Activated CD8-positive, alpha-beta T cell treated with anti-CD3 and anti-CD28 coated beads for 36 hours (primary cell): Measurements from ENCODE around the gene ATXN7L1. TPM values are rescaled to one million over a fixed set of nuclear protein-coding genes. Genes with fewer than 3 reads are reported as not detected.
A peak's percentile ranks its signal among the peaks of the same experiment; 100 is the strongest.

Experiments
- ATAC-seq: fragments of 200-7000 bp; cut with Tn5 transposase; one replicate; pipeline ENCODE4 v1.10.0; 2021; ENCODE audit warnings: mild to moderate bottlenecking, moderate library complexity
- CTCF ChIA-PET: fragments of 350-600 bp; sonication (Branson Sonifier 250); formaldehyde crosslinking; loops from one replicate; lab custom pipeline; 2021; ENCODE audit warnings: antibody characterized with exemption; lab: Charles Lee
- POLR2A ChIA-PET: fragments of 350-600 bp; sonication (Branson Sonifier 250); formaldehyde crosslinking; loops from one replicate; lab custom pipeline; 2021; ENCODE audit warnings: antibody characterized with exemption; lab: Charles Lee
- DNase-seq: peaks from one replicate; pipeline ENCODE4 v3.0.0-alpha.2; 2020
- H3K27ac Mint-ChIP-seq: one replicate; pipeline ENCODE4 v1.8.0; 2021; ENCODE audit warnings: mild to moderate bottlenecking, mixed read lengths
- H3K27me3 Mint-ChIP-seq: one replicate; pipeline ENCODE4 v1.8.0; 2021; ENCODE audit warnings: mixed read lengths
- H3K36me3 Mint-ChIP-seq: one replicate; pipeline ENCODE4 v1.8.0; 2021; ENCODE audit warnings: low read depth, mixed read lengths
- H3K4me1 Mint-ChIP-seq: one replicate; pipeline ENCODE4 v1.8.0; 2021; ENCODE audit warnings: low read depth, mixed read lengths
- H3K4me3 Mint-ChIP-seq: one replicate; pipeline ENCODE4 v1.8.0; 2021; ENCODE audit warnings: mild to moderate bottlenecking, moderate library complexity, mixed read lengths
- H3K9me3 Mint-ChIP-seq: one replicate; pipeline ENCODE4 v1.8.0; 2021; ENCODE audit warnings: mixed read lengths
- CTCF ChIP-seq: fragments of 200-600 bp; IDR thresholded peaks from one replicate; pipeline ENCODE4 v1.8.0; 2022; ENCODE audit warnings: antibody characterized with exemption, mild to moderate bottlenecking
- intact Hi-C: fragments of 100-400 bp; cut with micrococcal nuclease; formaldehyde crosslinking; loops from one replicate; pipeline ENCODE4 v1.10.0; 2022
- total RNA-seq, 2 experiments: library from RNA; stranded (reverse); gene quantifications; one replicate each; pipeline ENCODE4 v1.2.3, GENCODE V29; 2021

Gene ATXN7L1
- total RNA-seq, 2 experiments from 2014 or later = 4.8 to 5.3 TPM

DNA sequence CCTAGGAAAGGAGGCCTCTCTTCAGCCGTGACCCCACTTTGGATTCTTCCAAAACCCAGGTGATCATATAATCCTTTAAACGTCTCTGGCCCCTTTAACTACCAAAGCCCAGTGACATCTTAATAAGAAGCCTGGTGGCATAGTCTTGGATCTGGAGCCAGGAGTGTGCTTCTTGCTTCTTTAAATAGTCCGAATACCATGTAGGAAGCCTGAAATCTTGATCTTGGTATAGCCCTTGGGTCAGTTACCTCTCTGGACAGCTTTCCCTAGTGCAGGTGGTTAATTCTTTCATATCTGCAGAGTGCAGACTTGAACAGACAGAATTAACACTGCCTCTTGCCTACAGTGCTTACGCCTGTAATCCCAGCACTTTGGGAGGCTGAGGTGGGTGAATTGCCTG is 156.5 kb downstream of the ATXN7L1 start:
- ChIA-PET POLR2A (no interaction called here), CTCF (no interaction called here)
- intact Hi-C loops = no loop called here
- no peak for TF ChIP-seq CTCF
- no peaks in the 10 kb centered on the region for H3K4me1 Mint-ChIP-seq
- H3K27ac Mint-ChIP-seq = no peak overlapping the region
- no peaks in the 10 kb centered on the region for H3K27me3 Mint-ChIP-seq
- no peaks in the 10 kb centered on the region for H3K9me3 Mint-ChIP-seq
- no peak for ATAC-seq
- H3K4me3 Mint-ChIP-seq = no peak overlapping the region
- no peak for DNase-seq
- no peaks in the 10 kb centered on the region for H3K36me3 Mint-ChIP-seq

- Mint-ChIP-seq H3K27me3 (no peaks in the 10 kb centered on the region), H3K9me3 (no peaks in the 10 kb centered on the region), H3K27ac (no peak overlapping the region), H3K4me1 (no peaks in the 10 kb centered on the region), H3K4me3 (no peak overlapping the region), H3K36me3 (no peaks in the 10 kb centered on the region)
- intact Hi-C loops = no loop called here
- DNase-seq (no peak), ATAC-seq (no peak)
- no peak for TF ChIP-seq CTCF
- ChIA-PET CTCF (no interaction called here), POLR2A (no interaction called here)
Measured at GRCh38 chr7:105719395-105719794, 157.0 kb downstream of the ATXN7L1 start.

- H3K4me1 Mint-ChIP-seq = no peaks in the 10 kb centered on the region
- CTCF ChIA-PET = no interaction called here
- POLR2A ChIA-PET = no interaction called here
- H3K27ac Mint-ChIP-seq = no peak overlapping the region
- intact Hi-C loops = no loop called here
- no peaks in the 10 kb centered on the region for H3K36me3 Mint-ChIP-seq
- no peak for DNase-seq
- no peak for ATAC-seq
- no peaks in the 10 kb centered on the region for H3K27me3 Mint-ChIP-seq
- H3K4me3 Mint-ChIP-seq = no peak overlapping the region
- no peak for TF ChIP-seq CTCF
- H3K9me3 Mint-ChIP-seq = peaks cover under 1% of the 10 kb centered on the region
Measured at GRCh38 chr7:105718511-105718925, 157.9 kb downstream of the ATXN7L1 start.

DNA sequence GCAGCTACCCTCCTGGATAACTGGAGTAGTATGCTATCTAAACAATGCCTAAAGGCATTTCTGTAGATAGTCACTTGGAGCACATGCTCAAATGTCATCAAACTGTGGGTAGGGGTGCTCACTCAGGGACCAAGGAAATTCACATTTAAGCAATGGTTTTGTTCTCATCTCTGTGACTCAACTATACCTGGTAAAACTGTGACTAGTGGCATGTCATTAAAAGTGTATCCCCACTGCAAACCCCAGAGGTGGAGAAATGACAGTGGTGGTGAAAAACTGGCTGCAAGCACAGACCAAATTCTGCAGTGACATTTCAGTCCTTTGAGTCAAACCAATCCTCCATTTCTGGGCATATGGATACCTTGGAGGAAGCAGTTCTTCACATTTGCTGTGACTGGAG is 160.9 kb downstream of the ATXN7L1 start:
- no peak for TF ChIP-seq CTCF
- ChIA-PET POLR2A (no interaction called here), CTCF (interaction anchor here (2.4 kb wide), 1 partner anchor 59 kb away, joined by 12 read pairs; no protein-coding TSS in a partner anchor)
- DNase-seq = peak; percentile 17
- Mint-ChIP-seq H3K27me3 (no peaks in the 10 kb centered on the region), H3K36me3 (peaks cover 21% of the 10 kb centered on the region), H3K4me1 (no peaks in the 10 kb centered on the region), H3K4me3 (no peak overlapping the region), H3K27ac (no peak overlapping the region), H3K9me3 (peaks cover 20% of the 10 kb centered on the region)
- intact Hi-C loops = no loop called here
- ATAC-seq = peak; percentile 79

DNA sequence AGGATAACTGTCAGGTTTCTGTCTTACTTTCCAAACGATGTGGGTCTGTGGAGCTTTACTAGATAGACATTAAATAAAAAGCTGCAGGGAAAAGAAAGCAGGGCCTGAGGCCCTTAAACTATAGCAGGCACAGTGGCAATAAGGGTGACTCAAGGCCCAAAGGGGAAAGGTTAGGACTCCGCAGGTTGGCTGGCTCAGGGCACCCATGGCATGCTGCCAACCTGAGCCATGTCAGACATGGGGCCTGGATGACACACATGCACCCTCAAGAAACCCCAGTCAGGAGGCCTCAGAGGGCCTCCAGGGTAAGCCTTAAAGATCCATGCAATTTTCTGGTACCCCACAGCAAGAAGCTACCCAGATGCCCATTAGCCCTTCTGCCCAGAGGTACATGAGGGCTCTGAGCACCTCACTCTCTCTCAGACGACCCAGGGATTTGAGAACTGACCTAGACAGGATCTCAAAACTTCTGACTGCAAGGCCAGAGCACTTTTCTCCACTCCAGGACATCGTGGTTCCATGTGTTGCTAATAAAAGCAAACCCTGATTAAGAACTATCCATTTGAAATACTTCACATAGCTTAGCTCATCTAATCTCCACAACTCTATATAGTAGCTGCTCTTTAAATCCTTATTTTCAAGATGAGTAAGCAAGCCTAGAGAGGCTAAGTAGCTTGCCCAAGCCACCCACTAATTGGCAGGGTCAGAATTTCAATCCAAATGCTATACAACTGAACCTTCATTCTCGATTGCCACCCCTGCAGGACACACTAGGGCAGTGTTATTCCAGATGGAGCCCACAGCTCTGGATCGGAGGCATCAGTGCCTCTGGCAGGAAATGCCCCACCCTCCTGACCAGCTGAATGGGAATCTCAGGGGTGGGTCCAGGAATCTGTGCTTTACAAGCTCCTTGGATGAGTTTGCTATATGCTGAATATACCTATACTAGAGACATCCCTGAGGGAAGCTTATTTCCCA is 162.6 kb downstream of the ATXN7L1 start:
- Mint-ChIP-seq H3K4me3 (no peak overlapping the region), H3K9me3 (peaks cover 23% of the 10 kb centered on the region), H3K27ac (no peak overlapping the region), H3K4me1 (no peaks in the 10 kb centered on the region), H3K36me3 (peaks cover 24% of the 10 kb centered on the region), H3K27me3 (no peaks in the 10 kb centered on the region)
- ATAC-seq (no peak), DNase-seq (no peak)
- POLR2A ChIA-PET = no interaction called here
- intact Hi-C loops = no loop called here
- TF ChIP-seq CTCF = no peak
- CTCF ChIA-PET = interaction anchor here (1.1 to 2.4 kb wide), 5 partner anchors 12 to 328 kb away, joined by 3 to 12 read pairs (median 3); no protein-coding TSS in a partner anchor
